Aorta (tissue), 4 donors: ENCODE data around the gene EXO1. TPM values are rescaled to one million over a fixed set of nuclear protein-coding genes. Genes with fewer than 3 reads are reported as not detected.

Source experiments
- polyA plus RNA-seq, 2 donors: library from polyadenylated mRNA; stranded (reverse); fragments of 200-250 nt; gene quantifications; one replicate each; pipeline ENCODE4 v1.2.3, GENCODE V29; 2013
- total RNA-seq, 2 donors: library from RNA; stranded (reverse); fragmentation: NEBNext Ultra II Directional; extraction: Animal tissue kit (Norgen Biotek cat#: 25700); gene quantifications; one replicate each; pipeline ENCODE4 v1.2.1, GENCODE V29; 2021
- donor health status: healthy with polysubstance abuse.
- donor health status: Bipolar disorder and iron deficiency.
- donor health status: DM: no; HTN: no; CAD: no.
- donor health status: DM: yes; HTN: yes; CAD: no.

Gene EXO1
- total and polyA plus RNA-seq, 4 donors = 0.38 to 1.5 (median 0.89) TPM

Other genes with a start within 250 kb of the EXO1 start
- gene CHML, start 207.8 kb upstream of the EXO1 start, total RNA-seq = 10 to 100 TPM in 1 of 2 donors, 1 to 10 TPM in 1; 9.9 to 13.3 TPM
- 1 to 10 TPM; 2.6 to 3.1 TPM for gene CHML, start 207.8 kb upstream of the EXO1 start, polyA plus RNA-seq
- 1 to 10 TPM; 5.8 to 6.5 TPM for gene OPN3, start 207.8 kb upstream of the EXO1 start, total RNA-seq
- 10 to 100 TPM in 1 of 2 donors, 1 to 10 TPM in 1; 5.3 to 18.2 TPM for gene OPN3, start 207.8 kb upstream of the EXO1 start, polyA plus RNA-seq
- not detected for gene WDR64, start 195.9 kb upstream of the EXO1 start, total RNA-seq
- gene WDR64, start 195.9 kb upstream of the EXO1 start, polyA plus RNA-seq = not detected
- not detected for gene BECN2, start 109.6 kb downstream of the EXO1 start, total RNA-seq
- not detected for gene BECN2, start 109.6 kb downstream of the EXO1 start, polyA plus RNA-seq
- gene MAP1LC3C, start 150.9 kb downstream of the EXO1 start, total RNA-seq = under 1 TPM; 0.39 to 0.63 TPM
- gene MAP1LC3C, start 150.9 kb downstream of the EXO1 start, polyA plus RNA-seq = not detected